ENCODE results near the gene MLIP. TPM values are rescaled to one million over a fixed set of nuclear protein-coding genes. Genes with fewer than 3 reads are reported as not detected.

Gene MLIP
- total and polyA plus RNA-seq, 4 donors: 2.0 to 6.0 (median 3.2) TPM

DNA sequence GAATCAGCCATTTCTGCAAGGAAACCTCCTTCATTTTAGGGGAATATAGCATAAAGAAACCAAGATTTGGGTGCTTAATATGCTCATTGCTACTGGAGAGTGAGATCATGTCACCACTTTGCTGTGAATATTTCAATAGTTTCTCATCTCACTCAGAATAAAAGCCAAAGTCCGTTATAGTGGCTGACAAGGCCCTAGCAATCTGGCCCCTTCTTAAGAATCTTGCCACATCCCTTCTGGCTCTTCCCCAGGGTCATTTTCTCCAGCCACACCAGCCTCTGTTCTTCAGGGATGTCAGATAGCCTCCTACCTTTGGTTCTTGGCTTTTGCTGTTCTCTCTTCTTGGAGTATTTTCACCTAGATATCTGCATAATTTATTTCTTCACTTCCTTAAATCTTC, 24.8 kb upstream of the MLIP start (continued):
- TF ChIP-seq, protein P1, sequence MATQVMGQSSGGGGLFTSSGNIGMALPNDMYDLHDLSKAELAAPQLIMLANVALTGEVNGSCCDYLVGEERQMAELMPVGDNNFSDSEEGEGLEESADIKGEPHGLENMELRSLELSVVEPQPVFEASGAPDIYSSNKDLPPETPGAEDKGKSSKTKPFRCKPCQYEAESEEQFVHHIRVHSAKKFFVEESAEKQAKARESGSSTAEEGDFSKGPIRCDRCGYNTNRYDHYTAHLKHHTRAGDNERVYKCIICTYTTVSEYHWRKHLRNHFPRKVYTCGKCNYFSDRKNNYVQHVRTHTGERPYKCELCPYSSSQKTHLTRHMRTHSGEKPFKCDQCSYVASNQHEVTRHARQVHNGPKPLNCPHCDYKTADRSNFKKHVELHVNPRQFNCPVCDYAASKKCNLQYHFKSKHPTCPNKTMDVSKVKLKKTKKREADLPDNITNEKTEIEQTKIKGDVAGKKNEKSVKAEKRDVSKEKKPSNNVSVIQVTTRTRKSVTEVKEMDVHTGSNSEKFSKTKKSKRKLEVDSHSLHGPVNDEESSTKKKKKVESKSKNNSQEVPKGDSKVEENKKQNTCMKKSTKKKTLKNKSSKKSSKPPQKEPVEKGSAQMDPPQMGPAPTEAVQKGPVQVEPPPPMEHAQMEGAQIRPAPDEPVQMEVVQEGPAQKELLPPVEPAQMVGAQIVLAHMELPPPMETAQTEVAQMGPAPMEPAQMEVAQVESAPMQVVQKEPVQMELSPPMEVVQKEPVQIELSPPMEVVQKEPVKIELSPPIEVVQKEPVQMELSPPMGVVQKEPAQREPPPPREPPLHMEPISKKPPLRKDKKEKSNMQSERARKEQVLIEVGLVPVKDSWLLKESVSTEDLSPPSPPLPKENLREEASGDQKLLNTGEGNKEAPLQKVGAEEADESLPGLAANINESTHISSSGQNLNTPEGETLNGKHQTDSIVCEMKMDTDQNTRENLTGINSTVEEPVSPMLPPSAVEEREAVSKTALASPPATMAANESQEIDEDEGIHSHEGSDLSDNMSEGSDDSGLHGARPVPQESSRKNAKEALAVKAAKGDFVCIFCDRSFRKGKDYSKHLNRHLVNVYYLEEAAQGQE (IDR thresholded peaks at IDR 0.05): no peak

DNA sequence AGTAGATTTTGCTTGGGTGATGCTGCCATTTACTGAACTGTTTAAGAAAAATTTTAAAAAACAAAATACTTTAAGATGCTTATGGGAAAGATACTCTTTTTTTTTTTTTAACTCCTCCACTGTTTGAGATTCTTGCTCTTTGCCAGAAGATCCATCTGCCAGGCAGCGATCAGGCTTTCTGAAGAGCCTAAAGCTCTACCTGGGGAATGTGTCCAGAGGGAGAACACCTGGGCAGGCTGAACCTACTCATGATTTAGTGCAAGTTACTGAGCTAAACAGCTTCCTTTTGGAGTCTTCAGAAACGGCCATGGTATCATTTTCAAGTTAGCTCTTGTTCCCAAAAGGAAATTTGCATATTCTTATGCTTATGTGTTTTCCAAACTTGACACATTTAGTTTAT, 23.5 kb upstream of the MLIP start:
- Histone ChIP-seq H3K36me3 (ENCODE audit: control insufficient read depth in 4 of 4, insufficient read depth in 3 of 4, low read depth in 1 of 4, low read length in 3 of 4) (peaks cover 0 to 3% (median 0%) of the 10 kb centered on the region in 4 donors), H3K27ac (ENCODE audit: low read depth in 1 of 2, low read length in 2 of 2) (no peak overlapping the region), H3K9me3 (ENCODE audit: control insufficient read depth in 4 of 4, low read length in 3 of 4) (no peaks in the 10 kb centered on the region), H3K9ac (ENCODE audit: low read depth in 1 of 2, low read length in 2 of 2) (no peak overlapping the region), H3K27me3 (ENCODE audit: control insufficient read depth in 4 of 4, insufficient read depth in 4 of 4, low read length in 3 of 4) (no peaks in the 10 kb centered on the region), H3K4me3 (ENCODE audit: low read depth in 1 of 3, low read length in 3 of 3) (no peak overlapping the region), H3K4me1 (ENCODE audit: control insufficient read depth in 4 of 4, insufficient read depth in 4 of 4, low read length in 3 of 4) (no peaks in the 10 kb centered on the region)
- no peak for DNase-seq (ENCODE audit: low spot score)
- 74% methylated on average over 2 of the region's 2 CpGs for WGBS
- TF ChIP-seq GABPA (IDR thresholded peaks at IDR 0.05 in 1 of 2, conservative IDR thresholded peaks at IDR 0.05 in 1 of 2) (no peak), FOXA2 (IDR thresholded peaks at IDR 0.05) (no peak), JUND (IDR thresholded peaks at IDR 0.05) (no peak), HNF4G (IDR thresholded peaks at IDR 0.05) (no peak), EGR1 (IDR thresholded peaks at IDR 0.05; ENCODE audit: low read depth in 2 of 2) (no peak), FOXA1 (IDR thresholded peaks at IDR 0.05) (no peak), HNF4A (conservative IDR thresholded peaks at IDR 0.05) (no peak), YY1 (IDR thresholded peaks at IDR 0.05) (no peak), SP1 (IDR thresholded peaks at IDR 0.05) (no peak)
- TF ChIP-seq, protein P2, sequence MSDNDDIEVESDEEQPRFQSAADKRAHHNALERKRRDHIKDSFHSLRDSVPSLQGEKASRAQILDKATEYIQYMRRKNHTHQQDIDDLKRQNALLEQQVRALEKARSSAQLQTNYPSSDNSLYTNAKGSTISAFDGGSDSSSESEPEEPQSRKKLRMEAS (IDR thresholded peaks at IDR 0.05): no peak
- TF ChIP-seq, protein P3, sequence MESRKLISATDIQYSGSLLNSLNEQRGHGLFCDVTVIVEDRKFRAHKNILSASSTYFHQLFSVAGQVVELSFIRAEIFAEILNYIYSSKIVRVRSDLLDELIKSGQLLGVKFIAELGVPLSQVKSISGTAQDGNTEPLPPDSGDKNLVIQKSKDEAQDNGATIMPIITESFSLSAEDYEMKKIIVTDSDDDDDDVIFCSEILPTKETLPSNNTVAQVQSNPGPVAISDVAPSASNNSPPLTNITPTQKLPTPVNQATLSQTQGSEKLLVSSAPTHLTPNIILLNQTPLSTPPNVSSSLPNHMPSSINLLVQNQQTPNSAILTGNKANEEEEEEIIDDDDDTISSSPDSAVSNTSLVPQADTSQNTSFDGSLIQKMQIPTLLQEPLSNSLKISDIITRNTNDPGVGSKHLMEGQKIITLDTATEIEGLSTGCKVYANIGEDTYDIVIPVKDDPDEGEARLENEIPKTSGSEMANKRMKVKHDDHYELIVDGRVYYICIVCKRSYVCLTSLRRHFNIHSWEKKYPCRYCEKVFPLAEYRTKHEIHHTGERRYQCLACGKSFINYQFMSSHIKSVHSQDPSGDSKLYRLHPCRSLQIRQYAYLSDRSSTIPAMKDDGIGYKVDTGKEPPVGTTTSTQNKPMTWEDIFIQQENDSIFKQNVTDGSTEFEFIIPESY (IDR thresholded peaks at IDR 0.05): no peak
- TF ChIP-seq, protein P1 (IDR thresholded peaks at IDR 0.05): no peak
- TF ChIP-seq, protein P4, sequence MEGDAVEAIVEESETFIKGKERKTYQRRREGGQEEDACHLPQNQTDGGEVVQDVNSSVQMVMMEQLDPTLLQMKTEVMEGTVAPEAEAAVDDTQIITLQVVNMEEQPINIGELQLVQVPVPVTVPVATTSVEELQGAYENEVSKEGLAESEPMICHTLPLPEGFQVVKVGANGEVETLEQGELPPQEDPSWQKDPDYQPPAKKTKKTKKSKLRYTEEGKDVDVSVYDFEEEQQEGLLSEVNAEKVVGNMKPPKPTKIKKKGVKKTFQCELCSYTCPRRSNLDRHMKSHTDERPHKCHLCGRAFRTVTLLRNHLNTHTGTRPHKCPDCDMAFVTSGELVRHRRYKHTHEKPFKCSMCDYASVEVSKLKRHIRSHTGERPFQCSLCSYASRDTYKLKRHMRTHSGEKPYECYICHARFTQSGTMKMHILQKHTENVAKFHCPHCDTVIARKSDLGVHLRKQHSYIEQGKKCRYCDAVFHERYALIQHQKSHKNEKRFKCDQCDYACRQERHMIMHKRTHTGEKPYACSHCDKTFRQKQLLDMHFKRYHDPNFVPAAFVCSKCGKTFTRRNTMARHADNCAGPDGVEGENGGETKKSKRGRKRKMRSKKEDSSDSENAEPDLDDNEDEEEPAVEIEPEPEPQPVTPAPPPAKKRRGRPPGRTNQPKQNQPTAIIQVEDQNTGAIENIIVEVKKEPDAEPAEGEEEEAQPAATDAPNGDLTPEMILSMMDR (IDR thresholded peaks at IDR 0.05; ENCODE audit: low read depth, low read length, missing input control): no peak
